Measurements from ENCODE around the gene TNFRSF12A. TPM values are rescaled to one million over a fixed set of nuclear protein-coding genes. Genes with fewer than 3 reads are reported as not detected.

Gene TNFRSF12A
- total RNA-seq, 2 donors from 2014 or later = 11.6 to 27.3 TPM

- Histone ChIP-seq H3K9me3 (no peaks in the 10 kb centered on the region), H3K9ac (ENCODE audit: low read depth in 2 of 2, low read length in 2 of 2) (no peak overlapping the region), H3K36me3 (no peaks in the 10 kb centered on the region), H3K4me3 (no peak overlapping the region), H3K4me1 (peaks cover 7% of the 10 kb centered on the region), H3K27me3 (no peaks in the 10 kb centered on the region), H3K27ac (no peak overlapping the region)
- DNase-seq = no peak
- TF ChIP-seq CTCF (IDR thresholded peaks at IDR 0.05) = no peak
- intact Hi-C loops (cut with DNase I) = no loop called here
Observed at GRCh38 chr16:2982402-2982801, 37.8 kb upstream of the TNFRSF12A start.

GRCh38 chr16:2983706-2984136 is 36.4 kb upstream of the TNFRSF12A start:
- intact Hi-C loops (cut with DNase I) = no loop called here
- DNase-seq = peak; percentile 89
- Histone ChIP-seq H3K4me1 (peaks cover 7% of the 10 kb centered on the region), H3K27me3 (no peaks in the 10 kb centered on the region), H3K36me3 (no peaks in the 10 kb centered on the region), H3K4me3 (no peak overlapping the region), H3K9me3 (no peaks in the 10 kb centered on the region), H3K27ac (no peak overlapping the region), H3K9ac (ENCODE audit: low read depth in 2 of 2, low read length in 2 of 2) (peak overlapping the region; percentile 26 to 50)
- peak; percentile 96 for TF ChIP-seq CTCF (IDR thresholded peaks at IDR 0.05)

- intact Hi-C loops (cut with DNase I) = no loop called here
- DNase-seq = no peak
- no peak overlapping the region for H3K27ac ChIP-seq
Observed at GRCh38 chr16:2985462-2985861, 34.7 kb upstream of the TNFRSF12A start.

GRCh38 chr16:2985893-2986355 is 34.2 kb upstream of the TNFRSF12A start:
- no peaks in the 10 kb centered on the region for H3K27me3 ChIP-seq
- H3K36me3 ChIP-seq = no peaks in the 10 kb centered on the region
- H3K4me3 ChIP-seq = no peak overlapping the region
- H3K27ac ChIP-seq = no peak overlapping the region
- no peaks in the 10 kb centered on the region for H3K9me3 ChIP-seq
- intact Hi-C loops (cut with DNase I) = no loop called here
- no peak for TF ChIP-seq CTCF (IDR thresholded peaks at IDR 0.05)
- no peak for DNase-seq
- peaks cover 3% of the 10 kb centered on the region for H3K4me1 ChIP-seq
- H3K9ac ChIP-seq (ENCODE audit: low read depth in 2 of 2, low read length in 2 of 2) = no peak overlapping the region

More at GRCh38 chr16:2985462-2985861, 34.7 kb upstream of the TNFRSF12A start:
- TF ChIP-seq CTCF (IDR thresholded peaks at IDR 0.05) = no peak
- H3K9ac ChIP-seq (ENCODE audit: low read depth in 2 of 2, low read length in 2 of 2) = no peak overlapping the region
- H3K9me3 ChIP-seq = no peaks in the 10 kb centered on the region
- no peak overlapping the region for H3K4me3 ChIP-seq
- no peaks in the 10 kb centered on the region for H3K36me3 ChIP-seq
- H3K4me1 ChIP-seq = peaks cover 3% of the 10 kb centered on the region
- H3K27me3 ChIP-seq = no peaks in the 10 kb centered on the region

GRCh38 chr16:2986623-2987188 is 33.5 kb upstream of the TNFRSF12A start:
- no peak overlapping the region for H3K27ac ChIP-seq
- H3K4me1 ChIP-seq = peaks cover 3% of the 10 kb centered on the region
- intact Hi-C loops (cut with DNase I) = no loop called here
- H3K9me3 ChIP-seq = no peaks in the 10 kb centered on the region
- no peak for TF ChIP-seq CTCF (IDR thresholded peaks at IDR 0.05)
- no peaks in the 10 kb centered on the region for H3K36me3 ChIP-seq
- no peak for DNase-seq
- no peaks in the 10 kb centered on the region for H3K27me3 ChIP-seq
- H3K4me3 ChIP-seq = no peak overlapping the region
- no peak overlapping the region for H3K9ac ChIP-seq (ENCODE audit: low read depth in 2 of 2, low read length in 2 of 2)

Measured in colonic mucosa (tissue), 4 donors.